DMS53 treated with DMSO at 0.1 percent for 48 hours (cell line): ENCODE results near the gene SHBG.
"Not testable (repeated sequence)": the region's sequence is repeated elsewhere in the genome, so short reads cannot be mapped to it uniquely, and the experiment has no call there.

ENCODE experiments used
- DNase-seq: peaks from one replicate; lab custom pipeline; 2025; ENCODE audit not compliant: unreplicated experiment; lab: John Stamatoyannopoulos, UW

Gene SHBG, protein sequence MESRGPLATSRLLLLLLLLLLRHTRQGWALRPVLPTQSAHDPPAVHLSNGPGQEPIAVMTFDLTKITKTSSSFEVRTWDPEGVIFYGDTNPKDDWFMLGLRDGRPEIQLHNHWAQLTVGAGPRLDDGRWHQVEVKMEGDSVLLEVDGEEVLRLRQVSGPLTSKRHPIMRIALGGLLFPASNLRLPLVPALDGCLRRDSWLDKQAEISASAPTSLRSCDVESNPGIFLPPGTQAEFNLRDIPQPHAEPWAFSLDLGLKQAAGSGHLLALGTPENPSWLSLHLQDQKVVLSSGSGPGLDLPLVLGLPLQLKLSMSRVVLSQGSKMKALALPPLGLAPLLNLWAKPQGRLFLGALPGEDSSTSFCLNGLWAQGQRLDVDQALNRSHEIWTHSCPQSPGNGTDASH

GRCh38 chr17:7629939-7630571, at the start of gene SHBG:
SHBG (plus strand) TSS chr17:7630135; CDS start chr17:7630173, 38 bp downstream.
- DNase-seq, result no peak

DNA sequence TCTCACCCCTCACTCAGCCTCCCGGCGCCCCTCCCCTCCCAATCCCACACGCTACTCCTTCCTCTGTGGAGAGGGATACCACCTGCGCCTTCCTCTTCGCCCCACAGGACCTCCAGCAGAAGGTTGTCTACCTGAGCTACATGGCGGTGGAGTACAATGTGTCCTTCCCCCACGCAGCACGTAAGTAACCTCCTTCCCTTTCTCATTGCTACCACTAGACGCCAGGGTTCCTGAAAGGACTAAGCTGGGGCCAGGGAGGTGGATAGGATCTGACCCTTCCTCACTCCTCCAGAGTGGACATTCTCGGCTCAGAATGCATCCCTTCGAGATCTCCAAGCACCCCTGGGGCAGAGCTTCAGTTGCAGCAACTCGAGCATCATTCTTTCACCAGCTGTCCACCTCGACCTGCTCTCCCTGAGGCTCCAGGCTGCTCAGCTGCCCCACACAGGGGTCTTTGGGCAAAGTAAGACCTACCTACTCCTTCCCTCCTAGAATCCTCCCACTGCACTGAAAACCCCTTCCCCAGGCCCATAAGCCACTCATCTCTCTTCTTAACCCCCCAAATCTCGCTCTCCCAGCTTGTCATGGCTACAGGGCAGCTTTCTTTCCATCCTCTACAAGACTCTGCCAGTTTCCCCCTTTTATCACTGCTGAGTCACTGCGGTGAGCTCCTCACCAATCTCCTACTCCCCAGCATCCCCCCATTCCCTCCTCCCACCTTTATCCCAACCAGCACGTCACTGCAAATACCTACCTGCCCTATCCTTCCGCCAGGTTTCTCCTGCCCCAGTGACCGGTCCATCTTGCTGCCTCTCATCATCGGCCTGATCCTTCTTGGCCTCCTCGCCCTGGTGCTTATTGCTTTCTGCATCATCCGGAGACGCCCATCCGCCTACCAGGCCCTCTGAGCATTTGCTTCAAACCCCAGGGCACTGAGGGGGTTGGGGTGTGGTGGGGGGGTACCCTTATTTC, 49.0 kb upstream of the SHBG start:
- no peak for DNase-seq

DNA sequence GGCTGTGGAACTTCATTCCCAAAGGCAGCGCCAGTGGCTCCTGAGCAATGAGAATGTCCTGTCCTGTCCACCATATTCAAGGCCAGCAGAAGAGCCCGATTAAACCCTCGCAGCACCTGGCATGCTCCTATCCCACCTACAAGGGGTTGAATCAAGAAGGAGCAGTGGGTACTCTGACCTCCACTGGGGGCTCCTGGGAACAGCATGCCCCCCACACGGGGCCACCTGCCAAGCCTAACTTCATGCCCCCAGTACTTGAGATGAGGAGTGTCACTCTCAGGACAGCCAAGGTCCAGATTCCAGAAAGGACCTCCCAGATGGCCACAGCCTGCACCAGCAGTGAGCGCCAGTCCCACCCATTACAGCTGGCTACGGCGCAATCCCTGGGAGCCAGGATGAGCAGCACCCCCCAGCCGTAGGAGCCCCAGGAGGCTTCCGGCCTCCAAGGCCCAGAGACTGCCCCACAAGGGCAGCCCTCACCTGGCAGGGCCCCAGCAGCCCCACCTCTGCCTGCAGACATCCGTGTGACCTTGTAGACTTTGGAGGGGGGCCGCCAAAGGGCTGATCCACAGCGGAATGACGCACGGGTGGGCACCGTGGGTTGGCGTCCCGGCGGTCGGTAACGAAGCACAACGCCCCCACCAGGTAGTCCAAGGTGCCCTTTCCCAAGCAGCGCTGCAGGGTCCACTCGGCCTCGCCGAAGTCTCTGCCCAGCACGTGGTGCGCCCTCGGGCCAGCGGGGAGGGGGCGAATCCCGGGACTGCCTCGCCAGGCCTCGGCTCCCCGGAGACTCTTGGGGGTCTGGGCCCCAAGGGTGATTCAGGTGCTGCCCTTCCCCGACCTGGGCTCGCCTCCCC, 47.3 kb upstream of the SHBG start:
- DNase-seq, result no peak

DNA sequence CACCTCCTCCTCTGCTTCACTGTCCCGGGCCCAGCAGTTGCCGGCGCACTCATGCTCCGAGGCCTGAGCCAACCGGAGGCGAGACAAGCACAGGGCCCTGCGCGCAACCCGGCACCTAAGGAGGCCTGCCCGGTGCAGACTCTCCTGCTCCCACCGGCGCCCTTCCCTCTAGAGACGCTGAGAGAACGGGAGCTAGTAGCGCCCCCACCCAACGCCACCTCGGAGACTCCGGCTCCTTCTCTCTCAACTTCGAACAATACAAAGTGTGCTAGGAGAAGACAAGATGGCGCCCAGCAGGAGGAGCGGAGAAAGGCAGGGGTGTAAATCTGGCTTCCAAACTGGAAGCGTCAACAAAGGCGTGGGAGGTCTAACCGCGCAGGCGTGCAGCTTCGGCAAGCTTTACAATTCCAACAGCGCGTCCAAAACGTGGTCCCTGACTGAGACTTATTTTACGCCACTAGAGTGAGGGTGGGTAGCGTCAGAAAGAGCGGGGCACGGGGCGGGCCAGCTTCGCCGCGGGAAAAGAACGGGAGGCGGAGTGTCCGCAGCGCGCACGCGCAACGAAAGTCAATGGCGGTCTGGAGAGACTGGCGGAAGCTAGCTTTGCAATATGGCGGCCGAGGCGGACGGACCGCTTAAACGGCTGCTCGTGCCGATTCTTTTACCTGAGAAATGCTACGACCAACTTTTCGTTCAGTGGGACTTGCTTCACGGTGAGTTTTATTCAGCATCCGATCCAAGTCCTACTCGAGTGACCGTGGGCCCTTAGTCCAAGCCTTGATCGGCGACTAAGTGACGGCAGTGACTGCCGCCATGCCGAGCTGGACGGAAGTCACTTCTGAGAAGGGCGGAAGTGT, 46.5 kb upstream of the SHBG start, which contains the start of gene MPDU1:
MPDU1 (plus strand) TSS at position 600 of the 857 bp plus-strand sequence; CDS start at position 611, 11 bp downstream.
- DNase-seq, result peak; percentile 98

DNA sequence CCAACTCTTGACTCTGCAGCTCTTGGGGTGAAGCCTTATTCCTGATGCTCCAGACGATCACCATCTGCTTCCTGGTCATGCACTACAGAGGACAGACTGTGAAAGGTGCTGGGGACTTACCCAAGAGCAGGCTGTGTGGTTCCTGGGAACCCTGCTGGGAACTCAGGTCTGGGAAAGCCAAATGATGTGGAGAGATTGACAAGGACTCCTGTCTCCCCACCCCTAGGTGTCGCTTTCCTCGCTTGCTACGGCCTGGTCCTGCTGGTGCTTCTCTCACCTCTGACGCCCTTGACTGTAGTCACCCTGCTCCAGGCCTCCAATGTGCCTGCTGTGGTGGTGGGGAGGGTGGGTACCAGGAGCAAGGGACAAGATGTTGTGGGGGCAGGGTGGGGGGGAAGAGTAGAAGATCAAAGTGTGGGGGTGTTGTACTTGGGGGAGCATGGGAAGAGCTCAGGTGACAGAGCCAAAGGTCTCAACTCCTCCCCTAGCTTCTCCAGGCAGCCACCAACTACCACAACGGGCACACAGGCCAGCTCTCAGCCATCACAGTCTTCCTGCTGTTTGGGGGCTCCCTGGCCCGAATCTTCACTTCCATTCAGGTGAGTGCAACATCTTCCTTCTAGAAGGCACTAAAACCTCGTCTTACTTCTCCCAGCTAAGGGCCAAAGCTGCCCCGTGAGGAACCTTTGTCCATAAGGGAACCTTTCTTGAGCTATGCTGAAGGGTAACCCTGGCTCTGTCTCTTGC, 43.1 kb upstream of the SHBG start:
- no peak for DNase-seq

DNA sequence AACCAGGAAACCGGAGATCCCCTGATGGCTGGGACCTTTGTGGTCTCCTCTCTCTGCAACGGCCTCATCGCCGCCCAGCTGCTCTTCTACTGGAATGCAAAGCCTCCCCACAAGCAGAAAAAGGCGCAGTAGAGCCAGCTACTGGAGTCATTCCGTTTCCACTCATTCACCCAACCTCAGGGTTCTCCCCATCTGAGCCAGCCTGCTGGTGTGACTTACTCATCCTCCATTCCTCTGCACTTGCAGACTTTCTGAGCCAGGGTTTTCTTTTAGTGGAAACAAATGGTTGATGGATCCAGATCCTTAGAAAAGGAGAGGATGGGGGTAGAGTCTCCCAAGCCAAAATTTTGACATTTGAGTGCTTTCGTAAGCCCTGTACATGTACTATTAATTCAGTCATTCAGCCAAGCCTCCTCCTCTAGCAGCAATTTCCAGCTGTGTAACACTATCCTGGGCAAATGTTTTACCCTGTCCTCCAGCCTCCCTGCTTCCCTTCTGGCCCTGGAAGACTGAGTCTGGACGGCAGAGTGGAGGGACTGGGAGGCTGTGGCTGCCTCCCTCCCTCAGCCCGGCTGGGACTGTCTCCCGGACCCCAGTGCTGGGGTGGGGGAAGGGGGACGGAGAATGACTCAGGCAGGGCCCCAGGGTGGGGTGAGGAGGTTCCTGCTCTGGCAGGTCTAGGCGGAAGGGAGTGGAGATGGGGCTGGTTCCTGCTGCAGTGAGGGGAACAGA, 42.3 kb upstream of the SHBG start:
- DNase-seq, result no peak

DNA sequence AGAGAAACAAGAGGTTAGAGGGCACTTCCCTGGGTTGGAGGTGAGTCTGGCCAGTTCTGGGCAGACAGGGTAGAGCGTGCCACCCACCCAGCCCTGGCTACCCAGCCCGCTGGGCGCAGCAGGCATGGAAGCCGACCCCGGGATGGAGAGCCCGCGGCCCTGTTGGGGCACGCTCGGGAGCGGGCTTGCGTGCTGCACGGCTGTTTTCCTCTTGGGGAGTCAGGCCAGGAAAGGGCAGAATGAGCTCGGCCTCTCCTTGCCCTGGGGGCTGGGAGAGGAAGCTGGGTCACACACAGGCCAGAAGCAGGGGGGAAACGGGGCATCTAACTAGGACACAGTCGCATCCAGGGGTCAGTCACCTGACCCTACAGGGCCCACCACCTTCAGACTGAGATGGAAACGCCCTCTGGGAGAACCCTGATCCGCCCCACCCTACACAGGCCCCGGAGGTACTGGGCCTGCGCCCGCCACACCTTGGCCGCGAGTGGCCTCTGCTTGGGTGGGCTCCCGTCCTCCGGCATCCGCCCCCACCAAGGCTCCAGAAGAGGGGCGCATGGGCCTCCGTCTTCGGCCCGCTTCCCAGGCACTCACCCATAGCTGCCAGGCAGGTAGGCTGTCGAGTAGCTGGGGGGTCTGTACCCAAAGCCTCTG, 41.3 kb upstream of the SHBG start:
- no peak for DNase-seq

- peak; percentile 89 for DNase-seq
These were observed 40.6 kb upstream of the SHBG start for GRCh38 chr17:7589204-7589868.

DNA sequence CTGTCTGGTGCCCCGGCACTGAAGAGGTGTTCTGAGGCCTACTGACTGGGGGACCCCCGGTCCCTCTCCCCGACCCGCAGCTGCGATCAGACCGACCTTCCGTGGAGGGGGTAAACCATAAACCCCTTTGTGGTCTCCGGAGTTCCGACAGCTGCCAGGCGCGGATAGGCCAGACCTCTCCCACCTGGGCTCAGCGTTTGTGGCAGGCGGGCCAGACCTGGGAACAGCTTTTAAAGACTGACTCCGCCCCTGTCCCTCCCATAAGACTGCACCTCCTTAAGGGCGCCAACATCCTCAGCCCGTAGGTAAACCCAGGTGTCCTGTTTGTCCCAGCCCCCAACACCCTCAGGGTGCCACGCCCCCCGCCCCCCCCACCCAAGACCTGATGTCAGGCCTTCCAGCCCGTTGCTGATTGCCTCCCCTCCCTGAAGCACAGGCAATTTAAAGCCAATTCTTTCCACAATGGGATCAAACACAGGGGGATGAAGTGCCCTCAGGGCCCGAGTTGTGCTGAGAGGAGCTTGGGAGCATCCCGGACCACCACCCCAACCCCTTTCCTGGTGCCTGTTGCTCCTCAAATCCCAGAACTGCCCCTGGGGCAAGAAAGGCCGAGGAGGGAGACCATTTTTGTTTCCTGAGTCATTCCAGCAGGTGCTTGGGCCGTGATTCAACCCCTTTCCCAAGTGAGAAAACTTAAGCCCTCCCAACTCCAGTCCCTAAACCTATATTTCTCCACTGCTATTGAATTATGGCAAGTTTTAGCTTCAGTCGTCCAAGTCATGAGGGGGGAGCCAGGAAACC, 39.8 kb upstream of the SHBG start, which contains the start of gene SOX15:
SOX15 (minus strand) TSS at position 204 of the 801 bp plus-strand sequence. CDS start 418 bp downstream, outside the sequence.
- no peak for DNase-seq

DNA sequence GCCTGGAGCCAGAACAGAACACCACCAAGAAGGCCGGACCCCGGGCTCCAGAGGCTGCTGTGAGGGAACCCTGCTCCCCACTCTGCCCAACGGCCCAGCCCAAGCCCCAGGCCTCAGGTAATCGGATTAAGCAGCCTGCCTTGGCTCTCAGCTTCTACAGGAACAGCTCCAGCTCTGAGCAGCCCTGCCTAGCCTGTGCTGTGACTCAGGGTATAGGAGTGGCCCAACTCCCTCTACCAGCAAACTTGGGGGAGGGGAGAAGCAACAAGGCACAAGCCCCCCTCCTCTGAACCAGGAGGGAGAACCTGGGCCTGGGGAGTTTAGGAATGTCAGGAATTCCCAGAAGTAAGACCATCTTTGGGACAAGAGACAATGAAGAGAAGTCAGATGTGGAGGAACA, 39.2 kb upstream of the SHBG start:
- DNase-seq, result no peak

DNA sequence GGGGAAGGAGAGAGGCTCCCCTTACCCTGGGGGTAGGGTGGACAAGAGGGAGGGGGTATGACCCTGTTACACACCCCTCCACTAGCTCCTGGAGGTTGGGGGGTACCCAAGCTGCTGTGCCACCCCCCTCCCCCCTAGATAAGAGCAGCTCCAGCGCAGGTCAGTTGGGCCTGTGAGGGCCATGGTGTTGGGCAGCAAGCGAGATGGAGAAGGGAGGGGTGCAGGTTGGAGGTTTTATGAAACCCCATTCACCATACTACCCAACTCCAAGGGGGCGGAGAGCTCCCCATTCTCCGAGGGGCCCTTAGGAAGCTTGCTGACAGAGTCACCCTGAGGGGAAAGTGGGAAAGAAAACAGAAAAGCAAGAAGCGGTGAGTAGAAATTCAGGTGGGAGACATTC, 38.3 kb upstream of the SHBG start:
- no peak for DNase-seq

DNA sequence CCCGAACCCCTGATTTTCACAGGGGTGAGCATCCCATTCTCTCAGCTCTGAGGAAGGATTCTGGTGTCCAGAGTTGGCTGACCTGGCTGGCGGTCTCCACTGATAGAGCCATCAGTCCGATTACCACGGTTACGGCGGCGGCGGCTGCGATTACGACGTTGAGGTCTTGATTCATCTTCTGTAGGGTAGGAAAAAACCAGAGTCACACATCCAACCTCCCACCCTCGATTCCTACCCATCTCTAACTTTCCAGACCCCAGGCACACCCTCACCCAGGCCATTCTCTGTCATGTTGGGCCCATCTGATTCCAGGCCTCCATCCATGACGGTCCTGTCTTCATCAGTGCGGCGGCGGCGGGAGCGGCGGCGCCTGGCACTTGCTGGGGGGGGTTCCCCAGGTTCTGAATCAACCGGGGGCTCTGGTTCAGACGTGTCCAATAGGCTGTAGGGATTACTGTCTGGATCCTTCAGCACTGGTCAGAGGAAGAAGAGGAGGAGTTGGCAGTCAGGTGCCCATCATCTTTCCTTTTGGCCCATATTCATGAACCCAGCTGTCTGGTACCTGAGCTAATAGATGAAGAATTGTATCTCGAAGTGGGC, 37.4 kb upstream of the SHBG start:
- DNase-seq, result no peak

GRCh38 chr17:7593296-7593695, 36.6 kb upstream of the SHBG start:
- DNase-seq, result no peak

- not testable (repeated sequence) for DNase-seq
These were observed 32.4 kb upstream of the SHBG start for GRCh38 chr17:7597561-7597960.

GRCh38 chr17:7606280-7606679, 23.7 kb upstream of the SHBG start:
- no peak for DNase-seq

DNA sequence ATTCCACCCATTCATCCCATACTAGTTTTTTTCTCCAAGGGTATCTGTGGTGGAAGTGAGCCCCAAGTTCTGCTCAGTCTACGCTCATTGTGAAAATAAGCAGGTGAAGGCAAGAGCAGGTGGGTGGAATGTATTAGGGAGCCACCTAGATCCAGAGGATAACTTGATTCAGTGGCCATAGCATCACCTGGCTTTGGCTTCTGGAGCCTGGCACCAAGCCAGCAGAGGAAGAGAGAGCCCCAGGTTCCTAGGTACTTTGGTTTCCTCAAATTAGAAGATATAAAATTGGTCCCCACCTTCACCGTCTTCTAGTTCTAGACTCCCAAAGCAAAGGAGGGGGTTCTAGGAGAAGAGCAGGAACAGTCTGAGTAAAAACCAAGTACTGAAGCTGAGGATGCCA, 19.3 kb upstream of the SHBG start:
- no peak for DNase-seq
